NCI-H2029 treated with DMSO at 0.1 percent for 48 hours (cell line): ENCODE results near the gene ASCL4.
"Not testable (repeated sequence)": the region's sequence is repeated elsewhere in the genome, so short reads cannot be mapped to it uniquely, and the experiment has no call there.

Experiments used
- DNase-seq: peaks from one replicate; lab custom pipeline; 2025; lab: John Stamatoyannopoulos, UW

Gene ASCL4

DNA sequence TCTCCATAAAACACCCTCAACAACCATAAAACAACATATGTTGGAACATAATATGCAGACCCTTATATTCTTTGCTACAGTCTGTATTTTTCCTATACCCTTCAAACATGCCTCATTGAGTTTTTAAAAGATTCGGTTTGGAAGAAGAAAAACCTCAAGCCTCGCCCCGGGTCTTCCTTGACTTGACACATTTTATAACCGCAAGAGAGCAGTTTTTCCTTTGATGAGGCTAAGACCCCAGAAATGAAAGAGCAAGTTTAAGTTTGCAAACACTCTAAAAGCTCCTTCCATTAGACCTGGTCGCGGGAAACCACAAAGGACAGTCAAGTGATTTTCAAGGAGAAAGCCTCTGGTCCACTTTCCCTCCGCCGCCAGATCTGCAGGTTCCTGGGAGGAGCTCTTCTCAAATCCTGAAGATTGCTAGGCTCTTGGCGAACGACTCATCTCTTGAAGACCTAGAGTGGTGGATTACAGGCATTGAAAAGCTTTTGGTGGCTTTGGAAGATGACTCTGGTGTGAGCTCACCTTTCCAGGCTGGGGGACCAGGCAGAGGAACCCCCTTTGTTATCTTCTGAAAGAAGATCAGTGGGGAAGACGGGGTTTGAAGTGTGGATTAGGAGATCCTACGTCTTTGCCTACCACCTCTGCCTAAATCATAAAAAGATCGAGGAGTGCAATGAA is at the start of gene ASCL4:
TSS of gene ASCL4 (plus strand) at position 356 of the 681 bp plus-strand sequence. CDS start 515 bp downstream, outside the sequence.
- no peak for DNase-seq

GRCh38 chr12:107727327-107727726 is 47.2 kb upstream of the ASCL4 start:
- DNase-seq, result not testable (repeated sequence)

GRCh38 chr12:107727742-107728141 is 46.8 kb upstream of the ASCL4 start:
- not testable (repeated sequence) for DNase-seq

DNA sequence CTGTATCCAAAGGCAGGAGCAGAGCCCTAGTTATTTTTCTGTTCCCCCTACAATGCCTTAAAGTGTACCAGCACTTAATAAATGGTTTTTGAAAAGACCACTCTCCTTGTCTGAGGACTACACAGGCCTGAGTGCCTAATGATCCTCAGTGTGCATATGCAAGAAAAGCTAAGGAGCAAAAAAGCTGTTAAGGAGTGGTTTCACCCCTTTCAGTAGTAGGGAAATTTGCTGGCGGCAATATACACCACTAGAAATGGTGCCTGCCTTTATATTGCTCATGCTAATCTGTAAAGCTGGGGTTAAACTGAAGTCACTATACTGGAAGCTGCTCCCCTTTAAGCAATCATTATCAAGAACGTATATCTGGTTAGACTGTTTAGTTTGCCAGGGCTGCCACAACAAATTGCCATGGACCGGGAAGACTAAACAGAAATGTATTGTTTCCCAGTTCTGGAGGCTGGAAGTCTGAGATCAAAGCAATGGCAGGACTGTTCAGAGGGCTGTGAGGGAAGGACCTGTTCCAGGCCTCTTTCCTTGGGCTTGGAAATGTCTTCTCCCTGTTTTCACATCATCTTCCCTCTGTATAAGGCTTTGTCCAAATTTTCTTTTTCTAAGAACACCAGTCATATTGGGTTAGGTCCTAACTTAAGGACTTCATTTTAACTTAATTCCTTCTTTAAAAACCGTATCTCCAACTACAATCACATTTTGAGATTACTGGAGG is 43.7 kb upstream of the ASCL4 start:
- DNase-seq, result no peak

DNA sequence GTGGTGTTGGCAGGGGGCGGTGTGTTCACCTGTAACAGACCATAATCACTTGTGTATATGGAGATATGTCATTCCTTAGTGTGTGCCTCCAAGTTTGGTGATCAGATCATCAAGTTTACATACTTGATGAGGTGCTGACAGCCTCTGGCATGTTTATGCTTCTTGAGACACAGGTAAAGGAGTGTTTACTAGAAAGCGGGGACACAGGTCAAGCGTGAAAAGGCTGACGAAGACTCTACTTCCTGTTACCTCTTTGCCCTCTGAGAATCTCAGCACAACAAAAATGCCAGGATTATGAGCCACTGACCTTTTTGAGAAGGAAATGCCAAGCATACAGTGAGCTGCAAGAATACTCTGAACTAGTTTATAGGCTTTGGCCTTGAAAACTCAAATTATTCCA is 43.1 kb upstream of the ASCL4 start:
- no peak for DNase-seq

GRCh38 chr12:107732365-107732764 is 42.1 kb upstream of the ASCL4 start:
- DNase-seq, result no peak

- DNase-seq, result no peak
These were observed 40.4 kb upstream of the ASCL4 start for GRCh38 chr12:107734139-107734538.

- no peak for DNase-seq
These were observed 38.7 kb upstream of the ASCL4 start for GRCh38 chr12:107735763-107736162.

DNA sequence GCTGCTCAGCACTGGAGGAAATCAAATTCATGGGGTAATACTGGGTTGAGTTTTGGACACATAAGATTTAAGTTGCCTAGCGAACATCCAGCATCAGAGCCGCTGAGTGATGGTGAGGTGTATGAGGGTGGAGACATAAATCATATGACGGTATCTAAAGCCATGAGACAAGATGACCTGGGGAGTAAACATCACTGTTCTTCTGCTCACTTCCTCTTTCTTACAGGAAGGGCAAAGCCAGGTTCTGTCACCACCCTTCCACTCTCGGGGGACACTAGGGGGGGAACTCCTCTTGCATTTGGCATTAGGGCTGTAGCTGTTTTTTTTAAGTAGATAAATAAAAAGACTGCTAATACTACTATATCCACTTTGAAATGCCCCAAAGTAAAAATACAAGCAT is 37.6 kb upstream of the ASCL4 start:
- DNase-seq, result no peak

GRCh38 chr12:107748472-107748871 is 26.0 kb upstream of the ASCL4 start:
- DNase-seq, result no peak

- DNase-seq, result no peak
These were observed 25.4 kb upstream of the ASCL4 start for GRCh38 chr12:107749083-107749482.

DNA sequence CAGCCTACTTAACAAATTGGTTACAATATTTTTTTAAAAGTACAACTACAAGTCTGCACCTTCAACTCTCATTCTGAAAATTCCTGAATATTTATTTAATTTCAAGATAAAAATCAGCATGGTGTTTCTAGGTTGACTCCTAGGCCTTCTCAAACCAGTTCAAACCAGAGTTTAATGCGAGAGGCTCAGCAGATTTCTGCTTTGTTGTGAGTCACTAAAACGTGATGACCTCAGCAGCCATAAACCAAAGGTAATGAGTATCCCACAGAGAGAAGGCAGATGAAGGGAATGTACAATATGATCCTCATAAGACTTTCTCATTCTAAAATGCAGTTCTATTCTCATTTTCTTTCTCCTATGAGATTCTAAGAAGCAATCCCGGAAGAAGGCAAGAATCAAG is 15.1 kb upstream of the ASCL4 start:
- no peak for DNase-seq

DNA sequence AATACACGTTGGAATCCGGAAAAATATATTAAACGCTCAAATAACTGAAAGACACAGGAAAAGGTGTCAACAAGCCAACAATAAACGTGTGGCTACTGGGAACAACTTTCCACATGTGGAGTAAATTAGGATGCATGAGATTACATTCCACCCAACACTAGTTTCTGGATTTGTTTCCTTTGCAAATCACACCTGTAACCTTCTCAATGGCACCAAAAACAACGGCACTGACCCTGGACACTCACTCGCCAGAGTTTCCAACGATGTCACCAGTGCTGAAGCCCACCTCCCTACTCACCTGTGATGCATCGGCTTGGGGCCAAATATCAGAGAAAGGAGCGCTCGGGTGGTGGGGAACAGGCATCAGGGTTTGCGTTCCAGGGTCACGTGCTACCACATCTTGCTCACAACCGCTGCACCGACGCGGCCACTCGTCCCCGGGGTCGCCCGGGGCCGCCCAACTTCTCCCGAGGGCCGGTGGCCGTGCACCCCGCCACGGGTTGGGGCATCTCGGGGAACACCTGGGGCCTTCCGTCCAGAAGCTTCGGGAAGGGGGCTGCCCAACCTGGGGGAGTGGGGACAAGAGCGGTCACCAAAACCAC is 14.2 kb upstream of the ASCL4 start:
- no peak for DNase-seq

DNA sequence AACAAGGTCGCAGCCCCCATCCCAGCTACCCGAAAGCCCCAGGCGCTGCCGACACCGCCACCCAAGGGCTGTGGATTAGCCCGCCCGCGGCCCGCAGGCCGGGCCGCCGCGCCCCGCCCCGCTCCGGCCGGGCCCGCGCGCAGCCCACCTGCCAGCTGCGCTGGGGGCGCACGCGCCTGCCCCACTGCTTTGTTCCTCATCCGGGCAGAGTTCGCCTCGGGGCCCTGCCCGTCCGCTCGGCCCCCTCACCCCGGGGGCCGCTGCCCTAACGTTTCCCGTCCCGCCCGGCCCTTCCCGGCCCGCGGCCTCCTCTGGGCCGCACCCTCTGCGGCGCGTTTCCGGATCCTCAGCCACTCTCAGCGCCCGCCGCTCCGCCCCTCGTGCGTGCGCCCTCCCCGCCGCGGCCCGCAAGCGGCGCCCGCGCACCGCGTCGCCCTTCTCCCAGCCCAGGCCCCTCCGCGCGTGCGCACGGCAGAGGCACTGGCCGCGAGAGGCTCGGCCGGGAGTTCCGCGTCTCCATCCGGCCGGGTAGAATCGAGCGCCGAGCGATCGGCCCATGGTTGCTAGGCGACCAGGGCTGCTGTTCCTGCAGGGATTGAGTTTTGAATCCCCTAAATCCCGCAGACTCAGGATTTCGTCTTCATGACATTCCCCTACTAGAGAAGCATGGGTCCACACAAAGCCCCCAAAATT is 13.5 kb upstream of the ASCL4 start, which contains the start of gene PRDM4:
TSS of gene PRDM4 (minus strand) at position 329 of the 693 bp plus-strand sequence. CDS start 622 bp downstream, outside the sequence.
- DNase-seq, result peak; percentile 59

DNA sequence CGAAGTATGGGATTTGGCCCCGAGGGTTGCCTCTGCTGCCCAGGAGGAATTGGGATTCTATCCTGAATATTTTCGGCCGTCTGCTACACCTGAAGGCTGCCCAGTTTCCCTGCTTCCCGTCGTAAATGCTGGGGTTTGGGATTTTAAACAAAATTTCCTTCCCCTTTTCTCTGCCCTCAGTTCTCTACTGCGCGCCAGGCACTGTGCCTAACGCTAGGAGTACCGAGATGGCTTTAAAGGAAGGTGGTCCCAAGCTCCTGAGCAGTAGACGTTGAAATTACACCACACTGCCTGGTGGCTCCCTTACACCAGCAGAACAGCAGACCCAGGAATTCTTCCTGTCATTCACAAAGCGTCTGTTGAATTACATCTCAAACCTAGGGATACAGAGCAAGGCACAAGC is 13.0 kb upstream of the ASCL4 start:
- DNase-seq, result no peak

DNA sequence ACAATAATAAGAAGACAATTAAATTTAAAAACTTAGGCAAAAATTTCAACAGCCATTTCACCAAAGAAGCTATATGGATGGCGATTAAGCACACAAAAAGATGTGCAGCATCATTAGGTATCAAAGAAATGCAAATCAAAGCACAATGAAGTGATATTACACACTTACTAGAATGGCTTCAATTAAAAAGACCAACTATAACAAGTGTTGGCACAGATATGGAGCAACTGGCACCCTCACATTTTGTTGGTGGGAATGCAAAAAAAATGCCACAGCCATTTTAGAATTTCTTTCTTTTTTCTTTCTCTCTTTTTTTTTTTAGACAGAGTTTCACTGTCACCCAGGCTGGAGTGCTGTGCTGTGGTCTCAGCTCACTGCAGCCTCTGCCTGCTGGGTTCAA is 11.6 kb upstream of the ASCL4 start:
- DNase-seq, result no peak

GRCh38 chr12:107764626-107765025 is 9.9 kb upstream of the ASCL4 start:
- DNase-seq, result no peak

- no peak for DNase-seq
These were observed 9.2 kb upstream of the ASCL4 start for GRCh38 chr12:107765316-107765715.

DNA sequence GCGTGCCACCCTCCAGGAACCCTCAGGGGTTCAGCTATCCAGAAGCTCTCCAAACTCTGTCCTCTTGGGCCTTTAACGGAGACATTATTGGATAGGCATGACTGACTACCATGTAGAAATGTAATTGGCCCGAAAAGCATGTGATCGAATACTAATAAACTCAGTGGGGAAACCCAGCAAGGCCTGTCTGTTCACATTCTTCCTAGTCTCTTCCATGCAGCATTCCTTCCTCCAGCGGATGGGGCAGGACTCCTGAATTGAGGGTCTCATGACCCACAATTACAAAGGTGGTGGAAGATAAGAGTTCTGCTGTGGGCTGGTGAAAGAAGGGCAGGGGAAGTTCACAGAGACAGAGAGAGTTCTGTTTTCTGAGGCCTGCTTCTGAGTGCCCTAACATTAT is 7.0 kb upstream of the ASCL4 start:
- DNase-seq, result no peak

- DNase-seq, result no peak
These were observed 703 bp downstream of the ASCL4 start for GRCh38 chr12:107775093-107775721.

DNA sequence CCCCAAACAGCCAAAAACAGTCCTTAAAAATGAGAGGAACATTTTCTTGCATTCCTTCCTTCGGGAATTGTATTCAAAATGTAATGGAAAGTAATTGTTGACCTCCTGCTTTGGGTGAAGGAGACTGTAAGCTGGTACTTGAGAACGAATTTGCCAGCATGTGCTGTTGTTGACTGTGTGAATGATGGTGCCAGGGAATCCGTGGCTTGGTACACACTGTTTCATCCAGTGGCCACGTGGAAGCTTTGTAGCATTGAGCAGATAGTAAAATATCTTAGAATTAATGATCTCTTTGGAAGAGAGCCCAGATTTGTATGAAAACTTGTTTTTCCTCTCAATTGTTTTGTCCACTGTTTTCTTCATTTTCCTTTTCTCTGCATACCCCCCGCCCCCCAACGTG is 1.7 kb downstream of the ASCL4 start:
- DNase-seq, result no peak
